GM12801 (cell line): Measurements from ENCODE around the gene SURF6.

Source experiments
- TF ChIP-seq, protein P1 (sequence below): IDR thresholded peaks from one replicate; pipeline ENCODE4 v1.5.1; 2011; ENCODE audit warnings: control low read depth; ENCODE audit not compliant: insufficient read length; ENCODE audit errors: extremely low read depth

SURF6 gene

DNA sequence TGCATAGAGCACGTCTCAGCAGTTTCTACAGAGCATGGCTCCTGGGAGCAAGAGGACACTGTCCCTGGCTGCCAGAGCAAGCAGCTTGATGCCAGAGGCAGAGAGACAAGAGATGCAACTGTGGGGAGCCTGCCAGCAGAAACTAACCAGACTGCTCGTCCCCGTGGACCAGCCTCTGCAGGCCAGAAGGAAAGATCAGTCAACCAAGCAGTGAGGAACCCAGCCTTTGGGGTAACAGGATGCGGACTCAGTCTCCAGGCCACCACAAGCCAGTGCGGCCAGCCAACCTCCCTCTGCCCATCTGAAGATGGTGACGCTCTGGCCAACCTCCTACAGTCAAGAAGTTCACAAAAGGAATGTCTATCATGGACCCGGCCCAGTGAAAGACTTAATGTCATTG, 36.2 kb upstream of the SURF6 start:
- TF ChIP-seq, protein P1, sequence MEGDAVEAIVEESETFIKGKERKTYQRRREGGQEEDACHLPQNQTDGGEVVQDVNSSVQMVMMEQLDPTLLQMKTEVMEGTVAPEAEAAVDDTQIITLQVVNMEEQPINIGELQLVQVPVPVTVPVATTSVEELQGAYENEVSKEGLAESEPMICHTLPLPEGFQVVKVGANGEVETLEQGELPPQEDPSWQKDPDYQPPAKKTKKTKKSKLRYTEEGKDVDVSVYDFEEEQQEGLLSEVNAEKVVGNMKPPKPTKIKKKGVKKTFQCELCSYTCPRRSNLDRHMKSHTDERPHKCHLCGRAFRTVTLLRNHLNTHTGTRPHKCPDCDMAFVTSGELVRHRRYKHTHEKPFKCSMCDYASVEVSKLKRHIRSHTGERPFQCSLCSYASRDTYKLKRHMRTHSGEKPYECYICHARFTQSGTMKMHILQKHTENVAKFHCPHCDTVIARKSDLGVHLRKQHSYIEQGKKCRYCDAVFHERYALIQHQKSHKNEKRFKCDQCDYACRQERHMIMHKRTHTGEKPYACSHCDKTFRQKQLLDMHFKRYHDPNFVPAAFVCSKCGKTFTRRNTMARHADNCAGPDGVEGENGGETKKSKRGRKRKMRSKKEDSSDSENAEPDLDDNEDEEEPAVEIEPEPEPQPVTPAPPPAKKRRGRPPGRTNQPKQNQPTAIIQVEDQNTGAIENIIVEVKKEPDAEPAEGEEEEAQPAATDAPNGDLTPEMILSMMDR, result no peak

DNA sequence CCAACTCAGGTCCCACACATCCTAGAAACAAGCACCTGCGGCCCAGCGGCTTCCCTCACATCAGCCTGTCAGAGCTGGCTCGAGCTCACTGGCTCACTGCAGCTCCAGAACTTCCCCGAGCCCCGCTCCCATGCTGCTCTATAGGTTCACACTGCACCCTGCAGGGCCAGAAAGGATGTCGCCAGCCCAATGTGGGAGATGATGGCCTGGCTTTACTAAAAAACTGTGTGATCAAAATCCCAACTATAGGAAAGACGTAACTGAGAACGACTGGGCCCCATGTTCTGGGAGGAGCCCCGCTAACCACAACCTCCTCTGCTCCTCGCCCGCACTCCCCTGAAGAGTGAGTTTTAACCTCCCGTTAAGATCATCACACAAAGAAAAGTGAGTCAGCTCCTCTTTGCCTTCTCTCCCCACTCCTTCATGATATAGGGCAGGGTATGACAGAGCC, 35.3 kb upstream of the SURF6 start:
- TF ChIP-seq, protein P1, result no peak

DNA sequence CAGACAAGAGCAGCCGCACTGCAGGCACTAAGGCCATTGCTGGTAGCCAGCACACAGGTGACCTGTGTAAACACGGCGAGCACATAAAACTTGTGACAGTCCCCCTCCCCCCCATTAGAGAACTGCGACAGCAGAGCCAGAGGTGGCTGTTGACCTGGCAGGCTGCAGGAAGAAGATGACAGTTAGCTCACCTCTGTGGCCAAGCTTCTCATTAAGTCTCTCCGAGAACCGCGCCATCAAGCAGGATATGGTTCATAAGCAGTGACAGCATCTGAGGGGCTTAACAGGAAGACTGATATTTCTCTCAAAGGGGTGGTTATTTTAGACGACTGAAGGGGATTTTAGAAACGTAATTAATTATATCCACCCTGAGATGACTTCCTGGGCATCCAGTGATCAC, 34.7 kb upstream of the SURF6 start:
- TF ChIP-seq, protein P1, result no peak

DNA sequence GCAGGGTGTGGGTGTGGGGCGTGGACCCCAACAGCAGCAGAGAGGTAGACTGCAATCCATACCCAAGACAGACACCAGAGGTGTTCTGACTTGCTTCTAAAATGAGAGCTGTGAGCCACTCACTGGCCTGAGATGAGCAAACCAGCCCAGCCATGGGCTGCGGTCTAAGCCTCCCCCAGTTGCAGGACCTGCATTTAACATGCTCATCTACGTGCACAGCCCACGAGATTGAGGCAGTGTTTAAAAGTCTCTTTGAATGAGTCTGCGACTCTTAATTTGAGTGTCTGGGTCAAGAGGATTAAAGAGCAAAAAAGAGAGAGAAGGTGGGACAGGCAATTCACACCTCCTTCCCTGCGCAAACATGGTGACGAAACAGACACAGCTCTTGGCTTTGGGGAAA, 33.9 kb upstream of the SURF6 start:
- TF ChIP-seq, protein P1, result no peak

DNA sequence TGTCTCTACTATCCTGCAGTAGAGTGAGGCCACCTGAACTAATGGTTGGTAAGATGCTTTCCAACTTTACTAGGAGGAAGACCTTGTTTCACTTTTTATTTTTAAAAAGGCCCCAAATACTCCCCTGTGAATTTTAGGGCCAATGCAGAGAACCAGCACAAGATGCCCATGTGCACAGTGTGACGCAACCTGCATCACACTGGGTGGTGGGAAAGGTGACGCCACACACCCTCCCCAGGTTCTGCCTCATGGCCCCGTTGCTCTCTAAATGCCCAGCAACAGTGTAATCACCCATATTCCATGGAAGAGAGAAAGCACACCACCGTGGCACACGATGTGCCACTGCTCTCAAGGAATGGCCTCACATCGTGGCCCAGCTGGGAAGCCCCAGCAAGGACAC, 33.4 kb upstream of the SURF6 start:
- TF ChIP-seq, protein P1, result no peak

DNA sequence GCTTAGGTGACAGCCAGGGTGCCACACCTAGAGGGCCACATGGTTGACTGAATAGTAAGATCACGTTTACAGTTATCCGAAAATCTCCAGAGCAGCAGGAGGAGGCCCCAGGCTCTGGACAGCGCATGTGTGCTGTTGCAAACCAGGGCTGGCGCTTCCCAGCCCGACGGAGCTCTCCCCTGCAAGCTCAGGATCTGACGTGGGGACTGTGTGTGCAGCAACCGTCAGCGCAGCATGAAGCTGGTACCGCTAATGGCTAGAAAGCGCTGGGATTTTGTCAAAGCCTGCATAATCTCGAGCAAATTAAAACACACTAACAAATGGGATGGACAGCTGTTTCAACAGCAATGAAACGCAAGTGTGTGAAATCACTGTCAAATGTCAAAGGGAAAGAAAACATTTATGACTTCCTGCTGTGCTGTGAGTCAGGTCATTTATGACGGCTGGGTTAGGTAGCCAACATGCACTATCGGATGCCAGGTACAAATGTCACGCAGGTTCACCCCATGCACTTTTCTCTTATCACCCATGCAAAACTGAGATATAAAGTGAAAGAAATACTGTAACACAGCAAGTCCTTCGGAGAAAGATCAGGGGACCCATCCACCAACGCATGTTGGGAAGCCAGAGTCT, 32.4 kb upstream of the SURF6 start:
- TF ChIP-seq, protein P1, result no peak

DNA sequence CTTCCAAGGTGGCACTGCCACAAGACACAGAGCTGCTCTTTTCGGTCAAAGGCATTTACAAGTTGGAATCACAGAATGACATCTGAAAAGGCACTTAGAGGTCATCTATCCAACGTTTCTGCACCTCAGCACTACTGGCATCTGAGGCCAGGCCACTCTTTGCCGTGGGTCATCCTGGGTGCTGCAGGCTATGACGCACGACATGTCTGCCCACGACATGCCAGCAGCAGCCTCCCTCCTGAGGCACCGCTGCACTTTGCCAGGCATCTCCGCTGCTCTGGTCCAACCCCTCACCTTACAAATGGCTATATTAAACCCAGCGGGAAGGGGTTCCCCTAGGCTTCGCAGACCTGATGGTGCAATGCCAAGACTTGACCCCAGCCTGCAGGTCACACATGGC, 31.8 kb upstream of the SURF6 start:
- TF ChIP-seq, protein P1, result no peak
